Renal cortical epithelial cell (primary cell): Measurements from ENCODE around the gene CFAP57. TPM values are rescaled to one million over a fixed set of nuclear protein-coding genes. Genes with fewer than 3 reads are reported as not detected.

Experiments
- DNase-seq: peaks from one replicate; pipeline ENCODE4 v3.0.0-alpha.2; 2011; ENCODE audit warnings: low read depth
- total RNA-seq: library from RNA; depleted of rRNA; stranded (reverse); fragments of >200 nt; gene quantifications from 2 replicates; pipeline ENCODE4 v1.2.3, GENCODE V29; 2014

CFAP57 gene
- total RNA-seq, 1 donor from 2014 or later = 3.9 TPM

DNA sequence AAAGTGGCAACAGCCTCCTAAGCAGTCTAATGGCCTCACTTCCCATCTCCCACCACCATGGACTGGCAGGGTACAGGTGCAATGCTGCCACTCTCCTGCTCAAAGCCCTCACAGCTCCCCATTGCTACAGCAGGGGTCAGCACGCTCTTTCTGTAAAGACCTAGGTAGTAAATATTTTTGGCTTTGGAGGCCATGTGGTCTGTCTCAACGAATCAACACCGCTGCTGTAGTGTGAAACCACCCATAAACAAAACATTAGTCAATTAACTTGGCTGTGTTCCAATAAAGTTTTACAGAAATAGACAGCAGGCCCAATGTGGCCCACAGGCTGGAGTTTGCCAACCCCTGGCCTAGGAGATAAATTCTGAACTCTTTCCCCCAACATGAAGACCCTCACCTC is 53.0 kb downstream of the CFAP57 start:
- DNase-seq = peak; percentile 13

DNA sequence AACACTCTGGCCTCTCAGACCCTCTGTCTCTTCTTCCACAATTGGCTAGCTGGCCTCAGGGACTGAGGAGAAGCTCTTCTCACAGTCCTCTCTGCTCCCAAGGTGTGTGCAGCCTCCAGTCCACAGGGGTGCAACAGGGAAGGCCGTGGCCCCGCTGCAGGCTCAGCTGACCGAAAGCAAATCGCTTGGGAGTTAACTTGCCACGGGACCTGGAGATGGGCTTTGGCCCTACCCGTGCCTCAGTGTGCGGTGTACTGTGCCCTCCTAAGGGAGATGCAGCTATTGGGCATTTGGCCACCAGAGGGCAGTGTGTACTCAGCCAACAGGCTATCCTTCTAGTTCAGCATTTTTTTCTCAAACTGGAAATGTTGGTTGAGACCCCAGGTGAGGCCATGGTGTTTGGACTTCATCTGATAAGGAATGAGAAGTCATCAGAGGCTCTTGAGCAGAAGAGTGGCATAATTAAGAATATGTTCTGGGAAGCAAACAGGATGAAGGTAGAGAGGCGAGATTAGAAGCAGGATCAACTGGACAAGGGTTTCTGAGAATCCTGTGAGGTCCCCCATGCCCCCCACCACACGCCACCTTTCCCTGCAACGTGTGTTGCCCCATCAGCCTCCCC is 55.1 kb downstream of the CFAP57 start:
- peak; percentile 48 for DNase-seq

DNA sequence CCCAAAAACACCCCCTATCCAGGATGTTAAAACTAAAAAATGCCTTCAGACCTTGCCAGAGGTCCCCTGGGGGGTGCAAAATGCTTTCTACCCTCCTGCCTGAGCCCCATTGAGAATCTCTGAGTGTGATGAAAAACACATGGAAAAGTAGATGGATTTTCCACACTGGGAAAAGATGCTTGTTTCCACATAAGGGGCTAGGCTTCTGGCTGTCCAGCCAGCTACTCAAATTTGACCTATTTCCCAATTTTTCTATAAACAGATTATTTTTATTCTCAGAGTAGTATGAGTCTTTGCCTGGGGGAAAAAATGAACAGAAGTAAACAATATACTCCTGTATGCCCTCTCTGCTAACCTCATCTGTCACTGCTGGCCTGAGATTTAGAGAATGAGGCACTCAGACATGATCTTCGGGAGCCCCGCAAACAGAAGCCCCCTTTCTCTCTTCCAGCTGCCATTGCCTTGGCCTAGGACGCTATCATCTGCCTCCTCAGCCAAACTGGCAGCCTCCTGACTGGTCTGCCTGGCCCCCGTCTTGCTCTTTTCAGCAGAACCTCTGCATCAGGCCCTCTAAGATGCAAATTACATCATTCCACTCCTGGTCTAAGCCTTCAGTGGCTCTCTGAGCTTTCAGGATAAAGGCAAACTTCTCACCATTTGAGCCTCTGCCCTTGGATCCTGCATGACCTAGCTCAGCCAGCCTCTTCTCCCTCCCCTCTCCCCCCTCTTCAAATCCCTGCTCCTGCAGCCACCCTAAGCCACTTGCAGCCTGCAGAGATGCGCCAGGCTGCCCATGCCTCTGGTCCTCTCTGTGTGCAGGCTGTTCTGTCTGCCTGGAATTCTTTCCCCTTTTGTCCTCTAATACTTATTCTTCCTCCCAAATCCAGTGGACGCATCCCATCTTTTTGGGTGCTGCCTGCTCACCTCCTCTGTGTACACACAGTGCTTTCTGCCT is 58.0 kb downstream of the CFAP57 start:
- DNase-seq = no peak

DNA sequence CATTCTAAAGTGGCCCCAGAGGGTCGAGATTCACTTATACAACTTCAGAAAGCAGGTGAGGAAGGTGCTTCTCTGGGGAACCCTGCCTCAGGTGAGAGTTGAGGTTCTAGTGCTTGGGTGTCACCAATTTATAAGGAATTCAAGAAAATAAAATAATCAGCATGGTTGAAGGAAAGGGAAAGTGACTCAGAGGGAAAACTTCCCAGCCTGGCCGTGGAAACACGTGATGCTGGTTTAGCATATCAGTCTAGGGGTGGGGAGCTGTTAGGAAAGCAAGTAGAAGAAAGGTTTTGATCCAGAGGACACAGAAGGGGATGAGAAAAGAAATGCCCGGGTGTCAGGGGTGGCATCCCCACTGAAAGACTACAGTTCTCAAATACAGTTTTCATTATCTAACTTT is 59.9 kb downstream of the CFAP57 start:
- peak; percentile 66 for DNase-seq

DNA sequence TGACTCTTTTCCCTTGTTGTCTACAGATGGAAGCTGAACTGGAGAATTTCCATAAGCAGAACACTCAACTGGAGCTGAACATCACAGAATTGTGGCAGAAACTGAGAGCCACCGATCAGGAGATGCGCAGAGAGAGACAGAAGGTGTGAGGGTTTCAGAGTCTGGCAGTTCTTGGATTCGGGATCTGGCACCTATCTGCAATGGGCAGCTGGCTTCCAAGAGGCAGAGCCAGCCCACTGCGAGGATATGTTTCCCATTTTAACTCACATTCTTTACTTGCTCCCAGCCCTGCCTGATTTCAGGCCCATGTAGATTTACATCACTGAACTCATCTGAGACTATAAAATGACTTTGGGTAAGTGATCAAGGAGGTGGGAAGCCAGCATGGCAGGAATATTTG is 60.4 kb downstream of the CFAP57 start:
- no peak for DNase-seq

DNA sequence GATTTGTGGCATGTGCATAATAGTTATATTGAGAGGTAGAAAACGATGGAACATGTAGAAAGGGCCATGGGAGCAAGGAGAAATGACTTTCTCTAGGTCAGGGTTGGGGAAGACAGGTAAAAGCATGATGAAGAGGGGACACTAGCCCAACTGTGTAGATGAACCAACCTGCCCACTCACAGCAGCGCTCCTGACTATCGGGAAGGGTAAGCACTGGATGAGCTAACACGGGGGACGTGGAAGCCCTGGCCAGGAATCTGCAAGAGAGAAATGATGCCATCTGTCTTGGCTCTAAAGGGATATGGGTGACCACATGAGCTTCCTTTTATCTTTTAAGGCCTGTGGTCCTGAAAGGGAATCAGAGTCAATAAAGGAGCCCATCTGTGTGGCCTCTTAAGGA is 61.5 kb downstream of the CFAP57 start:
- DNase-seq = no peak

DNA sequence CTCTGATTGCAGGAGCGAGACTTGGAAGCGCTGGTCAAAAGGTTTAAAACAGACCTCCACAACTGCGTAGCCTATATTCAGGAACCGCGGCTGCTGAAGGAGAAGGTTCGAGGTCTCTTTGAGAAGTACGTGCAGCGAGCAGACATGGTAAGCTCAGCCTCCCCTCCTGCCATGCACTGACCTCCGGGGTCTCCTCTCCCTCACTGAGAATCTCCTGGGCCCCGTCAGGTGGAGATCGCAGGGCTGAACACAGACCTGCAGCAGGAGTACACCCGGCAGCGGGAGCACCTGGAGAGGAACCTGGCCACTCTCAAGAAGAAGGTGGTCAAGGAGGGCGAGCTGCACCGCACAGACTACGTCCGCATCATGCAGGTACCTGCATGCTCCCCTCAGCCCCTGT is 62.1 kb downstream of the CFAP57 start:
- DNase-seq = no peak

DNA sequence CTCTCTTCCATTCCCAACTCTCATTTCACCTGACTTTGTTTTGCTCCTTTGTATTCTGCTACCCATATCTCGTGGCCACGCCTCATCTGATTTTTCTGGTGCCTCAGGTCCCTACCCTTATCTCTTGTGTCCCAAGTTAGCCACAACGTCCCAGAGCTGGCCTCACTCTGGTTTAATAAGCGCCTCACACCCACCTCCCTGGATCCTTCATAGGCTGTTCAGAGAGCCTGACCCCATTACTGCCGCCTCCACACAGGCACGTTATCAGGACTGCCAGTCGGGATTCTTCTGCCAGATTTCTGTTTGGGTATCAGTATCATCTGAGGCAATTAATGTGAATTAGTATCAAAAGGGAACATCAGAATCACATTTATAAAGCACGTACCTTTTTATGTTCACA is 62.9 kb downstream of the CFAP57 start:
- DNase-seq = no peak

DNA sequence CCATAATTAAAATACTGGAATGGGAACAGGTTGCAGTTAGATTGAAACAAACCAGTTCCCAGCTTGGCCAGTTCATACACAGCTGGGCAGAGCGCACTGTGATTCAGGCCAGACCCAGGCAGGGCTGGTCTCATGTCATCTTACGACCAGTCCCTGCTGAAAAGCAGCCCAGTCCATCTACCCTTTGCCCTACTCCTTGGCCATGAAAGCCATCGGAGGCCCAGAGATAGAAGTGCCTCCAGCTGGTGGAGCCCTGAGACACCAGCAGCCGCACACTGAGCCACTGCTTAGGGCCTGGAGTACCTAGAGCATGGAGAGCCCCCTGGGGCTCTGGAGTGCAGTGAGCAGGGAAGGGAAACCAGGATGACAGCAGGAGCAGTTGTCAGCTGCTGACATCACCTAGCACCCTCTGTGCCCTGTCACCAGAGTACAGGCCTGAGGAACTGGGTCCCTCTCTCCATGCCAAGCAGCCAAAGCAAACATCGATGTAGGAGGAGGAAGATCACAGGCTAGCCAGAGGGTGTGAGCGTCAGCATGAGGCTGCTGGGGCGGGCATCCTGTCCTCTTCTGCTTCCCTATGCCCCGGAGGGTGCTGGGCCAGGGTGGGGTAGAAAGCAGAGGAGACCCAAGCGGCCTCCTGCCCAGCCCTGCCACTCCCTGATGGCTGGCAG is 63.5 kb downstream of the CFAP57 start:
- no peak for DNase-seq

DNA sequence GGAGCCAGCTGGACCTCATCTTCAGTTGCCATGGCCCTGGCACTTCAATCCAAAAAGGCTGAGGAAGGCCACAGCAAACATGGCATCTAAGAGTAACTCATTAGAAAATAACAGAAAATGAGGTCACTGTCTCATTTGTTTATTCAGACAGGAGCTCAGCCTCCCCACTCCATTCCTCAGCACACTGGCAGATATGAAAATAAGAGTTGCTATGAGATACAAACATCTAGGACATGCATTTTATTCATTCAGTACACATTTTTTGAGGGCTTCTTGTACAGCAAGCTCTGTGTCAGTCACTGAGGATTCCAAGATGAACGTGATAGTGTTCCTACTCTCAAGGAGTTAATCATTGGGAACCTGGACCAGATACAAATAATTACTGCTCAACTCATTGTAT is 65.0 kb downstream of the CFAP57 start:
- no peak for DNase-seq

DNA sequence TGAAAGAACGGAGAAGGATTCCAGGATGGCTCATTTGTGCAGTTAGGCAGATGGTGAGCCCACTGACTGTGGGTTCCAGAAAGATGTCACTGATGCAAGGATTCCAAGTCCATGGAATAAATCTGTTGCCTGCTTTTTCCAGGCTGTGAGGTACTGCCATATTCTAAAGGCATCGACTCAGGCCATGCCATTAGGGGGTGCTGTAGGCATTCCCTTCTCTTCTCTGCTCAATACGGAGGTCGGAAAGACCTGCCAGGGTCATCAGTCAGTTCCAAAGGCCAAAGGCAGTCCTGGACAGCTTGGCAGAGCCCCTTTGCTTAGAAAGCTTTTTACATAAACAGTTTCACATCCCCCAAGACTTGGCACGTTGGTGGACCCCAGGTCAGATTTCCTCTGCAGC is 66.0 kb downstream of the CFAP57 start:
- peak; percentile 66 for DNase-seq

DNA sequence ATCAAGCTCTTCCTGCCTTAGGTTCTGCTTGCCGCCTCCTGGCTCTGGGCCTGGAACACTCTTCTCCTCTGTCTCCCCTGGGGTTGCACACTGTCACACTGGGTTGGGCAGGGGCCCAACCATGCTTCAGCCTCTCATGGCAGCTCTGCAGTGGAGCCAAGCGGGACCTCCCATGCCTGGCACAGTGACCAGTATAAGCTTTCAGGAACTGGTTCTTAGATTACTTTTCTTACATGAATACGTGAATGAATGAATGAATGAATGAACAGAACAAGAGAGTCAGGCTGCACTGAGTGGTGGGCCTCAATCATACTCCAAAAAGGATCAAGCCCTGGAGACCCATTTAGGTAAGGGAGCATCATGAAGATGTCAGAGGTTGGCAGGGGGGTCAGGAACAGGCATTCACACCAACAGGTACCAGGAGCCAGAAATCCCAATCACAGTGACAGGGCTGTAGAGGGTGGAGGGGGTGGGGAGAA is 66.9 kb downstream of the CFAP57 start:
- no peak for DNase-seq

DNA sequence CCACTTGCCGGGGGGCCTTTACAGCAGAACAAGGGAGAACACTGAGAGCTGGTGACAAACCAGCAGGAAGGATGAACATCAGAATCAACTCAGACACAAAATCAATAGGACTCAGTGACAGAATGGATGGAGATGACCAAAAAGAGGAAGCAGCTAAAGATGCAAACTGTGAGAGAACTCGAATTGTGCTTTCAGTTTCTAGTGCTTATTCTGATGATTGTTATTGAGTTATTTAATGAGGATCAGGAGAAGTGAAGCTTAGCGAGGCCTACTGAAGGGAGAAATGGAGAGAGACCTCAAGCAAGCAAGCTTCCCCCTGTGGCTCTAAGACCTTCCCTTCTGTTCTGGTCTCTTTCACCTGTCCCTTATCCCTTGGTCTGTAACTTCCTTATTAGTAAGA is 67.4 kb downstream of the CFAP57 start:
- DNase-seq = no peak

DNA sequence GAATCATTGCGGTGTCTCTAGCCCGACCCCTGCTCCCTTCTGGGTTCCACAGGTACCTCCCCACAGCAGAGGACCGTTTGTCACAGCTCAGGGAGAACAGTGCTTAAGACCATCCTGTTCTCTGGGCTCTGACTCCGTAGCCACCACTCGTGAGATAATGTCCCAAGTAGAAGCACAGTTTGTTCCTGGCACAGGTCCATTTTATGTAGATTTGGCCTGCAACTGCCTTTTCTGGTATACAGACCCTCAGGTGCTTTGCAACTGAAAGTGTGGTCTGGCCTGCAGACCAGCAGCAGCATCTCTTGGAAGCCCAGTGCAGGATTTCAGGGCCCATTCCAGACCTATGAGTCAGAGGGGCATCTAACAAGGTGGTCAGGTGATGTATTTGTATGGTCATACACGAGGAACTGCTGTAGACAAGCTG is 69.3 kb downstream of the CFAP57 start:
- peak; percentile 77 for DNase-seq

DNA sequence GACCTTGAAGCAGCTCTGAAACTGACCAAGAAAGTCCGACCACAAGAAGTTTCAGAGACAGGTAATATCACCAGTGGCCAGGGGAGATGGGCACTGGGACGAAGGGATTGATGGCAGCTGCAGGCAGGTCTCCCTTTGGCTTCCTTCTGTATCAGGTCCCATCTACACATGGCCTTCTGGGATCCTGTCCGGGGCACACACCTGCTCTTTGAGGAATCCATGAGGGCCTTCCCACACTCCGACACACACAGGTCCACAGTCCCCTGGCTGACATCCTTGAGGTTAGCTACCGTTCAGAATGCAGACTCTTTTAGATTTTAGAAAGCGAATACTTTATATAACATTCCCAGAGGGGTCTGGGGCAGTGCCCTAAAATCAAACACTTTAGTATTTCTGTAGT is 71.2 kb downstream of the CFAP57 start:
- DNase-seq = no peak

DNA sequence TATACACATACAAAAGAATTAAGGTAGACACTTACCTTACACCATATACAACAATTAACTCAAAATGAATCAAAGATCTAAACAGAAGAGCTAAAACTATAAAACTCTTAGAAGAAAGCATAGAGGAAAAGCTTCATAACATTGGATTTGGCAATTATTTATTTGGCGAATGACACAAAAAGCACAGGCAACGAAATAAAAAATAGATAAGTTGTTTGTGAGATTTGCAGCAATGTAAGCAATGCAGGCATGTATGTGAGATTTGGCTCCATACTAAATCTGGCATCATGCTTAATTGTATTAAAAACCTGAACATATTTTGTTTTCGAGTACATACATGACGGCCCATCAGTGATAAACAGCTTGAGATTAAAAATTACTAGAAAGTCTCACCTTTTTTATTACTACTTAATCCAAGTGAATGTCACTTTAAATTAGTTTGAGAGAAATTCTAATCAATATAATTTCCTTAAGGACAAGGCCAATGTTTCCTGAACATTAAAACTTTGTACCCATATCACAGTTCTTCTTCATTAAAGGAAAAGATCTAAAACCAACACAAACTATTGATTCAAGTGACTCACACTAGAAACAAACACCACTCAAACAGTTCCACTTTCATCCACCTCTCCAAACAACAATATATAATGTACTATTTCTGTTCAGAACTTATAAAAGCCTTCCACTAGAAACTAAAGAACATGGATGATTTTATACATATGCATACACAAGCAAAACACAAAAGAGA is 74.5 kb downstream of the CFAP57 start:
- no peak for DNase-seq

DNA sequence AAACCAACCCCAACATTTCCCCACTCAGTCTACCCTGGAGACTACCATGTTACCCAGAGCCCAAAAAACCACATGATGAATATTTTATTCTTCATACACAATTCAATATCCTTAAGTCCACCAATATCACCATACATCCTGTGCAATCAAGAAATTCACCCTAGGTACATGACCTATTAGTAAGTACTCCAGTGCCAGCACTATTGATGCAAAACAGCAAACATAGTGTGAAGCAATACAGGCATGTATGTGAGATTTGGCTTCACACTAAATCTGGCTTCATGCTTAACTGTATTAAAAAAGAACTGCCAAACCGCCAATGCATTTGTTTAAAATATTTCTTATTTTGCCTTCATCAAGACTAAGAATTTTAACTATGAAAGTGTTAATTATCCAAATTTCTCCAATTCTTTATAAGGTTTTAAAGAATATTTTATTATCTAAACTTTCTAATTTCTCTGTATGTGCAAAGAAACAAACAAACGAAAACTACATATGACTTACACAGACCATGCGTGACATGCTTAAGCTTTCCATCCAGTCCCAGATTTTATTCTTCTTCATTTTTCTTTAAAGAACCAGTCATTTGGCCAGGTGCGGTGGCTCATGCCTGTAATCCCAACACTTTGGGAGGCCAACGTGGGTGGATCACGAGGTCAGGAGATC is 75.3 kb downstream of the CFAP57 start:
- no peak for DNase-seq

DNA sequence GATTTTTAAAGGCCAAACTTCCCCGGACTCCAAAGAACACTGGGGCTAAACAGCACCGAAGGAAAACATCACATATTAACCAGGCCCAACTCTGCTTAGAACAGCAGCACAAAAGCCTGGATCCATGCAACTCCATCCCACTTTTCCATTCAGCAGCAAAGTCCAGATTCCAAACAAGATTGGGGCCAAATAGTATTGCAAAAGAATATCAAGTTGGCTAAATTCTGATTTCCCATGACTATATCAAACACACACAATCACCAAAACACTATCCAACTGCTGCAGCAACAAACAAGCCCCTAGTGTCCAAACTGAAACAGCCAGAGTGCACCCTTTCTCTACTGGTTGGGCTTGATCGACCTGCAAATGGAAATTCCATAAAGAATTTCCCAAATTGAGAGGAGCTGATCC is 78.2 kb downstream of the CFAP57 start:
- no peak for DNase-seq

DNA sequence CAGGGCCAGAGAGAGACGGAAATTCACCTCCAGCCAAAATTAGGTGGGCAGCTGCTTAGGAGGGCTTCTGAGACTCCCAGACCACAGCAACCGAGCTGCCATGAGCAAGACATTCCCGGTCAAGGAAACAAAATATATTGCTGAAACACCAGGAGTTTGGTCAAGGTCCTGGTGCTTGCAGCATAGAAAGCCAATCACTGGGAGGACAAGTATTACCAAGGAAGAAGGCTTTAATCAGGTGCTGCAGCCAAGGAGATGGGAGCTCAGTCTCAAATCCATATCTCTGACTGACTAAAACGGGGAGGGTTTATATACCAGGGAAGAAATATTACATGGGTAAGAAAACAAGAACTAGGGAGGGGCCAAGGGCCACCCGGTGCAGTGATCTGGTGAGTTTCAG is 78.9 kb downstream of the CFAP57 start:
- DNase-seq = no peak

DNA sequence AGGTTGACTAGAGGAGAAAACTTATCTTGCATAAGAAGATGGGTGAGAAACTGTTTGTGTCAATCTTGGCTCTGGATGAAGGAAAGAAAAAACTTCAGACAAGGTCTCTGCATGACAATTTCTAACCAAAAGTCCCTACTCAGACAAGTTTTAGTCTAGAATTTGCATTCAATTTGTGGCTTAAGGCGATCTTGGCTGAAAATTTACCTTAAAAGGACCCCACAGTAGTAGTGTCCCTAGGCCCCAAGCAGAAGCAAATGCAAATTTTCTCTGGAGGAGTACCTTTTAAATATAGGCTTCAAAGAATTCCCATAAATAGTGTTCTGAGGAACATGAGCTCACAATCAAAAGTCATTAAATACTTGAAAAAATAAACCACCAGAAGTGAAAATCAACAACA is 80.1 kb downstream of the CFAP57 start:
- DNase-seq = no peak

DNA sequence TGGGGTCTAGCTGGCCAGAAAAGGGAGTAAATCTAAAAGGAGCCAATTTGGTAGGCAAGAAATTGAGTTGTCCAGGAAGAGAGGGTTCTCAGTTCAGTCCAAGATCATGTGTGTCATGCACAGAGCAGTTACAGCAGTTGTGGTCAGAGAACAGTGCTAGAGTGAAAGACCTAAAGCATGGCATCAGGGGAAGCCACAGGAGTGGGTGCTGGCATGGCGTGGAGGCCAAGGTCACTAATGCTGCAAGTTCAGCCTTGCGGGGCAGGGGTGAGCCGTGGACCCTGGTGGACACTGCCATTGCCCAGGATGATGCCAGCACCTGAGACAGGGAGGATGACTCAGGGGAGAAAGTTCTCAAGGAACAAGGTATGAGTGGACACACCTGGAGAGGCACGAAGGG is 81.0 kb downstream of the CFAP57 start:
- no peak for DNase-seq
